Measurements from ENCODE around the gene COL2A1. TPM values are rescaled to one million over a fixed set of nuclear protein-coding genes. Genes with fewer than 3 reads are reported as not detected.

COL2A1 gene
- total RNA-seq, 3 donors from 2014 or later, result 1.6 to 3.2 TPM; not detected in 1

DNA sequence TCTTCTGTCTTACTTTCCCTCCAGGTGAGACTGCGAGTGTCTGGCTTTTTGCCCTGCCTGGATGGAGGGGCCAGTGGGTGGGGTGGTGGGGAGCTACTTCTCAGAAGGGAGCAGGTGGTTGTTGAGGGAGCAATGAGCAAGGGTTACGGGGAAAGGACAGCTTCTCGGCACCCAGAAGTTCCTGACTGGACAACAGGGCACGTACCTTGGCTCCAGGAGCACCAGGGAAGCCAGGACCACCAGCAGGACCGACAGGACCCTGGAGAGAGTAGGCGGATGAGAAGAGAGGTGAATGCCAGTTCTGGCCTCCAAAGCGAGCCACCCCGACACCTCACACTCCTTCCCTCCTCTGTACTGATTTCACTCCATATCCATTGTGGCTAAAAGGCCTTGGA, 15.3 kb downstream of the COL2A1 start:
- Histone ChIP-seq H3K9me3 (no peaks in the 10 kb centered on the region), H3K27ac (no peak overlapping the region), H3K27me3 (no peaks in the 10 kb centered on the region), H3K4me3 (no peak overlapping the region), H3K36me3 (no peaks in the 10 kb centered on the region), H3K4me1 (no peaks in the 10 kb centered on the region)
- intact Hi-C loops (cut with DNase I; ENCODE audit: low total_unique reads), result no loop called here
- TF ChIP-seq POLR2A (IDR thresholded peaks at IDR 0.05) (no peak), POLR2AphosphoS5 (IDR thresholded peaks at IDR 0.05) (no peak)
- TF ChIP-seq, protein P1, sequence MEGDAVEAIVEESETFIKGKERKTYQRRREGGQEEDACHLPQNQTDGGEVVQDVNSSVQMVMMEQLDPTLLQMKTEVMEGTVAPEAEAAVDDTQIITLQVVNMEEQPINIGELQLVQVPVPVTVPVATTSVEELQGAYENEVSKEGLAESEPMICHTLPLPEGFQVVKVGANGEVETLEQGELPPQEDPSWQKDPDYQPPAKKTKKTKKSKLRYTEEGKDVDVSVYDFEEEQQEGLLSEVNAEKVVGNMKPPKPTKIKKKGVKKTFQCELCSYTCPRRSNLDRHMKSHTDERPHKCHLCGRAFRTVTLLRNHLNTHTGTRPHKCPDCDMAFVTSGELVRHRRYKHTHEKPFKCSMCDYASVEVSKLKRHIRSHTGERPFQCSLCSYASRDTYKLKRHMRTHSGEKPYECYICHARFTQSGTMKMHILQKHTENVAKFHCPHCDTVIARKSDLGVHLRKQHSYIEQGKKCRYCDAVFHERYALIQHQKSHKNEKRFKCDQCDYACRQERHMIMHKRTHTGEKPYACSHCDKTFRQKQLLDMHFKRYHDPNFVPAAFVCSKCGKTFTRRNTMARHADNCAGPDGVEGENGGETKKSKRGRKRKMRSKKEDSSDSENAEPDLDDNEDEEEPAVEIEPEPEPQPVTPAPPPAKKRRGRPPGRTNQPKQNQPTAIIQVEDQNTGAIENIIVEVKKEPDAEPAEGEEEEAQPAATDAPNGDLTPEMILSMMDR (IDR thresholded peaks at IDR 0.05), result no peak
- peak in 1 of 2 donors; percentile 46 for DNase-seq (ENCODE audit: low spot score in 2 of 2)

DNA sequence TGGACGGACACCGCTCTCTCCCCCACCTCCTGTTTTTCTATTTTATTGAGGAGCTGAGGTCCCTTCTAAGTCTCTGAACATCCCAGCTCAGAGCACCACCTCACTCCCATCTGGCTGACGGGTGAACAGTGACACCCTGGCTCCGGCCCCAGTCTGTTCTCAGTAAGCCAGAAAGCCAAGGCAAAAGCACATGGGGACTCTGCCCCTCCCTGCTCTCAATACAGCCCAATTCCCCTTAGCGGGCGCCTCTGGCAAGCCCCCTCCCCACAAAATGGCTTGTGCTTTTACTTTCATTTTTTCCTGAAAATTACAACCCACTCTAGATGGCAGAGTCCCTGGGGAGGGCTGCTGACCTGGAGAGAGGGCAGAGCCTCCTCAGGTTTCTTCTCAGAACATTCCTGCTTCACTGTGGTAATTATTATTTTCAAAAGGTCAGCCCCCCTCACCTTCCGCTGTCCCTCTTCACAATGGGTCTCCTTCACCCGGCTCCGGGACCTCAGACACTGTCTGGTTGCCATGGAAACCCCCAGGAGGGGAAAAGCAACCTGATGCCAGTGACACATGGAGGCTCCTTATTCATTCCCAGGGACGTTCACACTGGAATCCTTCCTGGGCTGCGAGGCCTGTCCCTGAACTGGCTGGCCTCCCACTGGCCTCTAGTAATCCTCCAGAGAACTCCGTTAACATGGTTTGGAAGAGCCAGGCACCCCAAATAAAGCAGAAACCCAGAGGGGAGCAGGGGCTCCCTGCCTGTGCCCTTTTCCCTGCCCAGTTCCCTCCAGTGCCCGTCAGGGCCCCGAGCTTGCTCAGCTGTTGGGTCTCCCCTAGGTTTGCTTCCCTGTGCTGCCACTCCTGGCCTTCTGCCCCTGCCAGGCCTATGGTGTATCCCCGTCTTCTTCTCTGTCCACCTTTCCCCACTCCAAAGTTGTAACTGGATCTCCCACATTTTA, 15.9 kb downstream of the COL2A1 start:
- intact Hi-C loops (cut with DNase I; ENCODE audit: low total_unique reads), result no loop called here
- Histone ChIP-seq H3K27ac (no peak overlapping the region), H3K9me3 (no peaks in the 10 kb centered on the region), H3K4me1 (no peaks in the 10 kb centered on the region), H3K4me3 (no peak overlapping the region), H3K27me3 (no peaks in the 10 kb centered on the region), H3K36me3 (no peaks in the 10 kb centered on the region)
- TF ChIP-seq, protein P1 (IDR thresholded peaks at IDR 0.05), result no peak
- TF ChIP-seq POLR2AphosphoS5 (IDR thresholded peaks at IDR 0.05), result no peak
- TF ChIP-seq POLR2A (IDR thresholded peaks at IDR 0.05), result no peak
- DNase-seq (ENCODE audit: low spot score in 2 of 2), result peak in 1 of 2 donors; percentile 15

DNA sequence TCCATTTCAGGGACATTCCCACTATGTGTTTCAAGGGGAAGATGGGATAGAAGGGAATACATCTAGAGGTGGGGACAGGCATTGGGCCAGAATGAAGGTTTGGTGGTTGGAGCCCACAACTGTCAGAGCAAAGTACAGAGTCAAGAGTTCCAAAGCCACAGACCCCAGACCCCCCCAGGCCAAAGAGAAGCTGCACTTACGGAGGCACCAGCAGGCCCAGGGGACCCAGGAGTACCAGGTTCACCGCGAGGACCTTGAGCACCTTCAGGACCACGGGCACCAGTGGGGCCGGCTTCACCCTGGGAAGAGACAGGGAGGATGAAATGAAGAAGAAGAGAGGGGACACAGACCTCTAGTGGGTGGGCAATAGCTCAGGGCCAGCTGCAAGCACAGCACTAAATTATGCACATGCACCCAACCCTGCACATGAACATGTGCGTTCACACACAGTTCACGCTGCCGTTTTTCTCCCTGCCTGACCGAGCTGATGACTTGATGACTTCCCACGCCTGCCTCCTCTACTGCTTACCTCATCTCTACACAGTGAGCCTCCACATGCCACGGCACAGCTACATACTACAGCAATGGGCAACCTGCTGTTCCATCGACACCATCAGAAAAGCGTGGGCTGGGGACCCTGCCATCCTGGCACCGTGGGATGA, 16.7 kb downstream of the COL2A1 start:
- Histone ChIP-seq H3K4me3 (no peak overlapping the region), H3K27me3 (no peaks in the 10 kb centered on the region), H3K36me3 (no peaks in the 10 kb centered on the region), H3K9me3 (no peaks in the 10 kb centered on the region), H3K4me1 (no peaks in the 10 kb centered on the region), H3K27ac (no peak overlapping the region)
- intact Hi-C loops (cut with DNase I; ENCODE audit: low total_unique reads), result no loop called here
- TF ChIP-seq POLR2AphosphoS5 (IDR thresholded peaks at IDR 0.05) (no peak), POLR2A (IDR thresholded peaks at IDR 0.05) (no peak)
- TF ChIP-seq, protein P1 (IDR thresholded peaks at IDR 0.05), result no peak
- DNase-seq (ENCODE audit: low spot score in 2 of 2), result peak in 1 of 2 donors; percentile 35

DNA sequence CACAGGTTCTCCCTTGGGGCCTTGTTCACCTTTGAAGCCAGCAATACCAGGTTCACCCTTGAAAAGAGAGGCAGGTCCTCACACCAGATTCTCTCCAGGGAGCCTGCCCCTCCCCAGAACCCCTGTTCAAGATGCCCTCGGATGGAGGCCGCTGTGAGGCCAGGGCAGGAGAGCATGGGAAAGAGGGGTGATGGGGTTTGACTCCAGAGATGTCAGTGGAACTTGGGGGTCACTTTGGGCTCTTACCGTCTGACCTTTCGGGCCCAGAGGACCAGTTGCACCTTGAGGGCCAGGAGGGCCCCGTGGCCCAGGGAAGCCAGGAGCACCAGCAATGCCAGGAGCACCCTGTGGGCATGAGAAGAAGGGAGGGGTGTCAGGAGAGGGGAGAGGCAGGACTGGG, 17.4 kb downstream of the COL2A1 start:
- no peaks in the 10 kb centered on the region for H3K36me3 ChIP-seq
- no peaks in the 10 kb centered on the region for H3K27me3 ChIP-seq
- H3K27ac ChIP-seq, result no peak overlapping the region
- no peaks in the 10 kb centered on the region for H3K4me1 ChIP-seq
- H3K9me3 ChIP-seq, result no peaks in the 10 kb centered on the region
- intact Hi-C loops (cut with DNase I; ENCODE audit: low total_unique reads), result no loop called here
- TF ChIP-seq, protein P1 (IDR thresholded peaks at IDR 0.05), result no peak
- TF ChIP-seq POLR2A (IDR thresholded peaks at IDR 0.05) (no peak), POLR2AphosphoS5 (IDR thresholded peaks at IDR 0.05) (no peak)
- DNase-seq (ENCODE audit: low spot score in 2 of 2), result no peak
- no peak overlapping the region for H3K4me3 ChIP-seq

DNA sequence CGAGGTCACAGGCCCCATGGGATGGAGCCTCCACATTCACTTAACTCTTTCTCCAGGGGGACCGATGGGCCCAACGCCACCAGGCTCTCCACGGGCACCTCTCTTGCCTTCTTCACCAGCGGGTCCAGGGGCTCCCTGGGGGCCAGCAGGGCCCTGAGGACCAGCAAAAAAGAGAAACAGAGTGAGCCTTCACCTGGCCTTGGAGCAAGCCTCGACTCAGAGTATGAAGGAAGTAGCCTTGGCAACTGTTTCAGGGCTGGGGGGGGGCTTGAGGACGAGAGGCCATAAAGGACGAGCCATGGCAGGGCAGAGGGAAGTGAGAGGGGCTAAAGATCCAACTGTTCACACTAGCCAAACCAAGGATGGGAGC, 18.0 kb downstream of the COL2A1 start:
- no peak overlapping the region for H3K4me3 ChIP-seq
- DNase-seq (ENCODE audit: low spot score in 2 of 2), result peak in 1 of 2 donors; percentile 19
- no peak overlapping the region for H3K27ac ChIP-seq
- no peaks in the 10 kb centered on the region for H3K36me3 ChIP-seq
- intact Hi-C loops (cut with DNase I; ENCODE audit: low total_unique reads), result no loop called here
- no peaks in the 10 kb centered on the region for H3K9me3 ChIP-seq
- TF ChIP-seq POLR2AphosphoS5 (IDR thresholded peaks at IDR 0.05), result no peak
- TF ChIP-seq, protein P1 (IDR thresholded peaks at IDR 0.05), result no peak
- no peak for TF ChIP-seq POLR2A (IDR thresholded peaks at IDR 0.05)
- no peaks in the 10 kb centered on the region for H3K27me3 ChIP-seq
- H3K4me1 ChIP-seq, result no peaks in the 10 kb centered on the region
